NCI-H526 treated with DMSO at 0.1 percent for 48 hours (cell line): Measurements from ENCODE around the gene THRB.

Experiments used
- DNase-seq: peaks from one replicate; lab custom pipeline; 2025; lab: John Stamatoyannopoulos, UW

The THRB gene

DNA sequence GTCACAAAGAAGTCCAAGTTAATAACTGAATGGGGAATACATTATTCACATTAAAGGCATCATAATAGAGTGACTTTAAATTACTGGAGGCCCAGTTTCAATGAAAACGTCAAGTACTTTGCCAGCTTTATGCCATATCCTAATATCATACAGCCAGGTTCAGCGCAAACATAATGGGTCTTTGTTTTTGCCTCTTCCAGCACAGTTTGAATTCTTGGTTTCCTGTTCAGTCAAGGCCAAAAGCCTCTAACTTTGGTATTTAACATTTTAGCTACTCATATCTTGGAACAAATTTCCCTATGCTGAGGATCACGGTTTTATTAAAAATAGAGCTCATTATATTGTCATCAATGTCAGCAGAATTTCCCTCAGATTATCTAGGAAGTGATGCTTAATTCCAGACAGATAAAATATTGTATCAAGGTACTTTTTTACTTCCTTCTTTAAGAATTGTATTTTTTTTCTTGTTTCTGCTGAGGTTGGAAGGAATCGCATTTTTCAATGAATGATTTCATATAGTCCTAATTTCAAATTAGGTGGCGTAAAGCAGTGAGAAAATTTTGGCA lies 269.2 kb downstream of the THRB start:
- no peak for DNase-seq

DNA sequence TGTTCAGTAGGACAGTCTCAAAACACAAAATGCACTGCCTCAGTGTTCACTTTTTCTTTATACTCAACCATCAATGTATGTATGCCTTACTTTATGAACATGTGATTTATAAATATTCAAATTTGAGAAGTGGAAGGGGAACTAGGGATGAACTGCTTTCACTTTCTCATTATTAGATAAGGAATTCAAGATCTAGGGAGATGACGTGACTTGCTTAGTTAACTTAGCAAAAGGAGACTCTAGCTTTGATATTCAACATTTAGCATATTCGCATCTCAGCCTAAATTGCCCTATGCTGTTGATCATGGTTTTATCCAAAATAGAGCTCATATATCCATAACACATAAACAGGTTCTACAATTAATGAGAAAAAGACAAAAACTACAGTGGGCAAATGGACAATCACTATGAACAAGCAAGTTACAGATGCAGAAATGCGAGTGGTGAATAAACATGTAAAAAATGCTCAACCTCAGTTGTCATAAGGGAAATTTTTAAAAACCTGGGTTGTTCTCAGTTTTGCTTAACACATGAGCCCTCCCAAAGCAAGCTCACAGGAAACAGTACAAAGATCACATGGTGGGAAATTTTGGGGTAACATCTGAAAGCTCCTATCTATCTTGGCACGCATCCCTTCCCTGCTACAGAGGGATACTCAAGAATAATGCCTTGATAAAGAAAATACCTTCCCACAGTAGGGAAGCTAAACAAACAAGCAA lies 269.8 kb downstream of the THRB start:
- DNase-seq: no peak

DNA sequence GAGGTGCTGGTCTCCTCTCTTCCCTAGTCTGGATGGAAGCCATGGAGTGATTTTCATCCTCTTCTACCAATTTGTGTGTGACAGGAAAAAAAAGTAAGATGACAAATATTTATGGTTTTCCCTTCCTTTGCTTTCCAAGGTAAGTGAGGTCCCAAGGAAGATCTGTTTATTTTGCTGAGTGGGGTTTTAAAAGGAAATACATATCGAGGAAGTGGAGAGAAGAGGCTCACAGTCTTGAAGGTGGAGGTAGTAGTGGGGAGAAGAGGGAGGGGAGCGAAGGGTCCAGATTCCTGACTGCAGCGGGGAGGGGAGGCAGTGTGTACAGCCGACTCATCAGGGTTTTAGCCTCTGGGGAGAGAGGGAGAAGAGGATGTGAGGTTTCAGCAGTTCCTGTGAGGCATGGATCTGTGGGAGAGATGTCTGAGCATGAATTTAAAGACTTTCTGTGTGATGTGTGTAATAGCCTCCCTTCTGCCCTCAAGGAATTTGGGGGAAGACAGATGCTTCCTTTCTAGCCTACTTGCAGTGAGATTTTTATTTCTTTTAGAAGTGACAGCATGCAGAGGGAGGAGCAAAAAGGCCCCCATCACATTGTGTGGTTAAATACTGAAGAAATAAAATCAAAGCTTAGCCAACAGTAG lies 272.4 kb downstream of the THRB start:
- no peak for DNase-seq

DNA sequence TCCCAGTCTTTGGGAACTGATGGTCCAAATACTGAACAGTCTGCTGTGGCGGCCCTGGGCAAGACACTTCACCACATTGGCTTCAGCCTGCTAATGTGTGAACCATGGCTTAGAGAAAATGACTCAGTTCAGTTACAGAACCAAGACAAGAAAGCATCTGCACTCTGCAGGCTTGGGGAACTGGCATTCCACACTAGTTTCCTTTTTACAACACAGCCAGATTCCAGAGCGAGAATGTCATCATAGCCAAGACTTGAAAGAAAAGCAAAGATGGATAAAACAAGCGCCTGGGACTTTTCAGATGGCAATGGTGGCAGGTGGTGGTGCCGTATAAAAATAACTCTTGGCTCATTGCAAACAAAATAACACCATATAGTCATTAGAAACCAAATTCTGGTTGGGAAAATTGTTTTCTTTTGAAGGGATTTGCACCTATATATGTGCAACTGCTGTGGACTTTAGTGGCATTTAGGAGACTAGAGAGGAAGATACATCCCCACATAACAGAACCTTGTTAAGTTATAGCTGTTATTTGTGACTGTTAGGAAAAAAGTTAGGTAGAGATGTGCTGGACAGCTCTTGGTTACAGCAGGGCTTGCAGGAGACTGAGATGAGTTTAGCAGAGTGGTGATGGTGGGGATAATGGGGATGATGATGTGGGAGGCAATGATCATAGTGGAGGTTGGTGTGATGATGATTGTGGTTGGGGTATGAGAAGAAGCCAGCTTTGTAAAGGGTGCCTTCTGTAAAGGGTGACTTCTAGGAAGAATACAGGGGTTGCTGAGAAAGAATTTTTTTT lies 273.6 kb downstream of the THRB start:
- DNase-seq: no peak

DNA sequence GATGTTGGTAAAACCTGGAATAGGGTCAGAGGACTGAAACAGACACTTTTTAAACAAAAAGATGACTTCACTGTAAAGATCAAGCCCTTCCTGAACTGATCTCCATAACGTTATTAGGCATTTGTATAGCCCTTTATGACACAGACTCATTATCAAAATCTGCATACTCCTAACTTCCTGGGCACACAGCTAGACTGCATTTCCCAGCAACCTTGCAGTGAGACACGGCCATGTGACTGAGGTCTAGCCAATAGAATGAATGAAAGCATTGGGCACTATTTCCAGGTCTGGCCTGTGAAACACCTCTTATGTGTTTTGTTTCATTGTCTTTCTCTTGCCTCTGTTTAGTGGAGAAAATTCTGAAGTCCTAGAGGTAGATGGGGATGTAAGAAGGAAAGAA lies 279.1 kb downstream of the THRB start:
- no peak for DNase-seq

DNA sequence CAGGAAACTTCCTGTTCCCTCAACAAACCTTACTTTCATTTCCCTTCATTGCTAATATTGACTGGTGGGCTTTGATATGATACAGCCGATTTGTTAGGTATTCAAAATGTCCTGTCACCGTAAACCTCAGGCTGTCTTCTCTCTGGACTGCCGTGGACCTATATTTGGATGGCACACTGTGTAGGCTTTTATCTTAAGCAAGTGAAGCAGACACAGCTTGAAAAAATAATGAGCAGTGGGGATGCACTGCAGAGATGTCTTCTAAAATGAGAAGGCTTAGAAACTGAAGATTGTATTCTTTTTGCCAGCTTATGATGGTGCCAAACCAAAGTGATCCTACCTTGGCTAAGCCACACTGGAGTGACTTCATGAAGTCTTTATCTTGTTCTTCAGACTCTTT lies 283.3 kb downstream of the THRB start:
- DNase-seq: no peak

DNA sequence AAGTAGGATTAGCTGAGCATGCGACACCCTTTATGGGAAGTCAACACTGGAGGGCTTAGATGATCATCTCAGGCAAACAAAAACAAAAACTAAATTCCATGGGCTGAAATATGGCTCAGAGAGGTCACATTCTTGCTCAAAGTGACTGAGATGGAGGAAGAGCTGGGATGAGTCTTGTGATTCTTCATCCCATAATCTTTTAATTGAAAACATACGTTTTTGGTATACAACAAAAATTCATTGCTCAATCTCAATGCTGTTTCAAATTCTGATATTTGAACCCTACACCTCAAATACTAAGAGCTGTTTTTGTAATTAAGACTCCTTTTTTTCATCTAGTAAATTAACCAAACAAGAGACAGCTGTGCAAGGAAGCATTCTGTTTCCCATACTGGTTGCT lies 292.6 kb downstream of the THRB start:
- DNase-seq: no peak

DNA sequence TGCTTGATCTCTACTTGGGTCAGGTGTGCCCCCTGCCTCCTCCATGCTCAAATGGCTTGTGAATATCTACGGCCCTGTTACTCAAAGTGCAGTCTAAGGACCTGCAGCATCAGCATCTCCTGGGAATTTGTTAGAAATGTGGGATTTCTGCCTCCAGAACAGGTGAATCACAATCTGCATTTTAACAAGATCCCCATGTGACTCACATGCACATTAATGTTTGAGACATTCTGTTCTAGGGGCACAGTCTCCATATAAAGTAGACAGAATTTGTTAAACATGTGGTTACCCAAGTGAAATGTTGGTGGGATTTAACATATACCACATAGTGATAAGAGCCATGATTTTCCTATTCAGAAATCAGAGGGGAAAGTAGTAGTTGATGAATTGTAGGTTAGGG lies 293.3 kb downstream of the THRB start:
- DNase-seq: no peak

DNA sequence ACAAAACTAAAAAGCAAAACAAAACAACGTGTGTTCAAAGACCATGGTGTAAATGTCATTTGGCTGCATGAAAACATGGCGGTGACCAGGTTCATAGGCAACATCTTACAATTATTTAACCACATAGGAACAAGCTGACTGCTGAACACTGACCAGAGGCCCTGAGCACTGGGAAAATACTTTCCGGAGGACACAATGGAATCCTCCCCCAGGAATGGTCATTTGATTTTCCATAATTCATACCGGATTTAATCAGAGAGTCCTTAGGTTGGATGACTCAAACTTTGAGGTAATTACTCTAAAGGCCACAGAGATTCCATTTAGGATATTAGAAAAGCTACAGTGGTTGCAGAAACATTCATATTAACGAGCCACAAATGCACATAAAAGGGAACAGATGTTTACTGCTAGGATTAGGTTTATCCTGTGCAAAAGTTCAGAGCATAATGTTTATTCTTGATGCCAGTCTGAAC lies 294.8 kb downstream of the THRB start:
- DNase-seq: no peak

DNA sequence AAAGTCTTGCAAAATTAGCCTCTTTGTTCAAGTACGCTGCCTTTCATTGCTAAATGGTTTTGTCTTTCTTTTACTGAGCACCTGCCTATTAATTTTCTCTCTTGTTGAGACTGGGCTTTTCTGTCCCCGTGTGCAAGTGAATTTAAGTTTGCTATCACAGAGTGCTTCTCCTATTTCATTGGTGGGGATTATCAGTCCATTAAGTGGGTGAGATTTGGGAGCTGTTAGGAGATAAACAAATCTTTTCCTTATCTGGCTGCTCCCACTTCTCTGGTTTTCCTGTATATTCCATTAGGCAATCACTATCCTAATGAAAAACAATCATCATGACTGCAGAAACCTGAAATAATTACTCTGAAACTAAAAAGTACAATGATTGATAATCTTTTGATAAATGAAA lies 295.4 kb downstream of the THRB start:
- DNase-seq: no peak

DNA sequence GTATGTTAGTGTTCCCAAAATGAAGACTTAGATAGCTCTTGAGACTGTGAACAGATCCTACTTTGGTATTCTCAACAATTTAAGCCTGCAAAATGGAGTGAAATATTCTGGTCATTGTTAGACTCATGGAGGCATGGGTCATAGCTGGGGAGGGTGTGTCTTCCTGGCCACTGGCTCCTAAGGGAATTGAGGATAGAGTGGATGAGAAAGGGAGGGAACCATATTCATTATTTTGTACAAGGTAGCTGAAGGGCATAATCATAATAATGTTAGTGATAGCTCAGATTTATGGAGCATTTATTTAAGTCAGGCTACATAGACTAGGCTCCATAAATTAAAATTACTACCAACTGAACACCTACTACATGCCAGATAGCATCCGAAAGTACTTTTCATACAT lies 295.9 kb downstream of the THRB start:
- DNase-seq: no peak

DNA sequence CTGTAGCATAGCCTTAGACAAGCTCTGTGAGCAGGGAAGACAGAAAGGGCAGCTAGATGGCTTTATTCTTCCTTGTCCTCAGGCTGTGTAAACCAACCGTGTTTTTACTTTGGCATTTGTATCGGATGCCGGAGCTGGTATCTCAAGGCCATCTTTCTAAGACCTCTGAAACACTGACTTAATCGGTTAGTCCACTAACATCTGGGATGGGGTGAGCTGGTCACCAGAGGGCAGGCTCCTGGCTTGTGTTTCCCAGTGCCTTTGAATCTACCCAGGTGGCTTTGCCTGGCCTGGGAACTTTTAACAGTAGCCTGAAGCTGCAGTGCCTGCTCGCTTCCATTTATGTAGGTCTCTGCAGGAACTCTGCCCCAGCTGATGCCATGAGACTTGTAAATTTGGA lies 296.8 kb downstream of the THRB start:
- DNase-seq: no peak

DNA sequence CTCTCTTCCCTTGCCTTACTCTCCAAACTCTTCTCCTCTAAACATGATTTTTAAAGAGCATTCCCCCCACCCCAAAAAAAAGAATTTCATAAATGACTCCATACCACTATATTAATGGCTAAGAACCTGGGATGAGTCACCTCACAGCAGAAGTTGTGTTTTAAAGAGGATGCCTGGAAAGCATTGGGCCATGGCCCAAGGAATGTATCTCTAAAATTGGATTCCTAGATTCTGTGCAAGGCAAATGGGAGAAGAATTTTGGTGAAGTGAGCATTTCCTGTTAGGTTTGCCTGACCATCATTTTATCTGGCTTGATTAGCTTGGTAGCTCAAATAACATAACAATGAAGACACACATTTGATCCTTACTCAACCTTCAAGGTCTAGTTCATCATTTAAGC lies 298.1 kb downstream of the THRB start:
- DNase-seq: no peak

DNA sequence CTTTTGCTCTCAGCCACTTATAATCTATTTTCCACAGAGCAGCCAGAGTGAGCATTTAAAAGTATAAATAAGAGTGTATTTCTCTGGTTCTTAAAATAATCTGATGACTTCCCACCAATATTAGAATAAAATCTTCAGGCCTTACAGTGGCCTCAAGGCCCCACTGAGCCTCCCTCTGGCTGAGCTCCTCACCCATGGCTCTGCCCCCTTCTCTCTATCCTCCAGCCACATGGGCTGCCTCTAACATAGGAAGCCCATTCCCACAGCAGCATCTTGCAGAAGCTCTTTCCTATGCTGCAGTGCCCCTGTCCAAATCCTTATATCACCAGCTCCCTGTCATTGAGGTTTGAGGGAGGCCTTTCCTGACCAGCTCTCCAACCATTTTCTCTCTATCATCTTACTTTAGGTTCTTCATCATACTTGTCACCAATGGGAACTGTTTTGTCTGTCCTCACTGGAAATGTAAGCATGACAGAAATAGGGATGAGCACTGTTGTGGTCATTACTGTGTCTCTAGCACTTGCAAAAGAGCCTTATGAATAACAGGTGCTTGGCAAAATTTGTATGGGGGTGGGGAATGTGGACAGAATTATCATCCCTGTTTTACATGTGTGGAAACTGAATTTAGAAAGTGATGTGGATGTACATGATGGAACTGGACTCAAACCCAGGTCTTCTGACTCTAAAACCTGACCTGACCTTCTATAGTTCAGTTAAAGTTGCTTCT lies 299.0 kb downstream of the THRB start:
- DNase-seq: no peak

DNA sequence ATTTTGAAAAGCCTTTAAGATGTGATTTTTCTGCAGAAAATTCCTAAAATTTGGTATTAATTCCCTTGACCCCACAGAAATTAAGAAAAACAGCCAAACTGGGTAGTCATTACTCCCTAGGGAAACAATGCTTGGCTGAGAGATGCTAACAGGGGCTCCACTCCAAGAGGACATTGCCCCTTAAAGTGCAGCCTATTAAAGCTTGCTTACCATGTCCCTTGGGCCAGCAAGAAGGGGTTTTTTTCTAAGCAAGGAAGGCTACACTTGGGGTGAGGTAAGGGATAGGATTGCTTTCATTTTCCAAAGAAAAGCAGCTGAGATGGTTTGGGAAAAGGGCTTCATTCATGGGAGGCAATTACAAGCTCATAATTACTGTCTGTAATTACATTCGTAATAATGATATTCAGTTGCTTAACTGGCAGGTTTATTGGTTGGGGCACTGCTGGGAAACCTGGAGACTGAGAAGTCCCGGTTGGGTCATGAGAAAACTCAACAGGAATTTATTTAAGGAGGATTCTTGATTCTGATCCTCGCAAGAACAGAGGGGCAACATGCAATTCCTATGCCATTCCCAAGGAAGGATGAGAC lies 302.1 kb downstream of the THRB start:
- no peak for DNase-seq

DNA sequence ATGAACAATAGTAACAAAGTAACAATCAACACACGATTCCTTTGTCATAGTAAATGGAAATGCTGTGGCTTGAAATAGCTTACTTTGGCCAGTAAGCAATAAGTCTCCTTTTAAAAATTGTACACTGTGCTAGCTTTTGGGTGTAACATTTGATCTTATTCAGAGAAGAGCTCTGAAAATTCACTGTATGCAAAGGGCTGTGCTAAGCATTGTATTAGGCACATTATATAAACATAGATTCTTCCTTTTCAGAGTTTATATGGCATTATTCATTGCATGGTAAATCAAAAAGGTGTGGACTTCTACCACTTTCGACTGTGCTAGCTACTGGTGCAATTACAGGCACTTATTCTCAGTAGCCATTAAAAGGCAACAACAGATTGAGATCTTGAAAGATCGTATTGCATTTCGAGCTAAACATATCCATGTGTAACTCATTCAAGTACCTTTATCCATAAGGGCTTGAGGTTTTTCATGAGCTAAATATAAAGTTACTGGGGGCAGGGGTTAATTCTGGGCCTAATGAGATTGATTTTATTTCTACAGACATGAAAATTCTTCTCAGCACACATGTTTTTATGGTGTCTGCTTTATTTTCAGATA lies 302.7 kb downstream of the THRB start:
- DNase-seq: no peak

DNA sequence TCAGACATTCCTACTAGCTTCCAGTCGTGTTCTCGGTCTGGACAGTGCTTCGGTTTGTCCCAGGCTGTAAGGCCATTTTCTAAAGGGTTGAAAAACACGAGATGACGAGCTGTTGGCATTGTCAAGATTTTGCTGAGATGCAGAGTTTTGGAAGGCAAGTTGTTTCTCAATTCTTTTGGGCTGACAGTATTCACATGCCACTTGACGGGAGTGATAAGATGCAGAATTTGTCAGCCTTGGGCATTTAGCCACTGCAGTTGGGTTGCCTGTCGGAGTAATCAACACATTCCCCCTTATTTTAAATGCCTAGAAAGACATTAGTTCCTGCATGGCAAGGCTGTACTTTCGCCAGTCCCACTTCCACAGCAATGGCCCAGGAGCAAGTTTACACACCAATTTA lies 304.4 kb downstream of the THRB start:
- DNase-seq: no peak

DNA sequence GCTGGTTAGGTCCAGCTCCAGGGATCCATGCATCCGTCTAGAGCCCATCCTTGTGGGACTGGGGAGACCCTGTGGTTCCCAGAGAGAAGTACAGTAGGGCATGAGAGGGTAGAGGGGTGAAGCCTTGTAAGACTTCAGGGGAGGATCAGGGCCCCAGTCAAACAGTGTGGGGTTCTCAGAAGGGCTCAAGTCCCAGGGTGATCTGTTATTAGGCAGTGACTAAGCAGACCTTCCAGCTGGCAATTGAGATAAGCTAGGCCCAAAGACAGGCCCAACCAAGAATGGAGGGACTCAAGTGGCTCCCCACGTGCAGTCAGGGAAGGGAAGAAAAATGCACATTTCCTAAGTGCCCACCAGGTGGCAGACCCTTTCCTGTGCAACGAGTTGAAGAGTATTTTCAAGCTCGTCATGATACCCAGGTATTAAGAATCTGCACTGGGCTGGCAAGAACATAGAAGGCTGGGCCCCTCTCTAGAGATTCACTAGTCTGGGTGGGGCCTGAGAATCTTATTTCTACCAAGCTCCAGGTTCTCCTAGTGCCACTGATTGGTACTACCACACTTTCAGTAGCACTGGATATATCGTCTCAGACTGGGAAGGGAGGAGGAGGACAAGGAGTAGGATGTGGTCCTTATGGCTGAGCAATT lies 308.8 kb downstream of the THRB start:
- DNase-seq: no peak

DNA sequence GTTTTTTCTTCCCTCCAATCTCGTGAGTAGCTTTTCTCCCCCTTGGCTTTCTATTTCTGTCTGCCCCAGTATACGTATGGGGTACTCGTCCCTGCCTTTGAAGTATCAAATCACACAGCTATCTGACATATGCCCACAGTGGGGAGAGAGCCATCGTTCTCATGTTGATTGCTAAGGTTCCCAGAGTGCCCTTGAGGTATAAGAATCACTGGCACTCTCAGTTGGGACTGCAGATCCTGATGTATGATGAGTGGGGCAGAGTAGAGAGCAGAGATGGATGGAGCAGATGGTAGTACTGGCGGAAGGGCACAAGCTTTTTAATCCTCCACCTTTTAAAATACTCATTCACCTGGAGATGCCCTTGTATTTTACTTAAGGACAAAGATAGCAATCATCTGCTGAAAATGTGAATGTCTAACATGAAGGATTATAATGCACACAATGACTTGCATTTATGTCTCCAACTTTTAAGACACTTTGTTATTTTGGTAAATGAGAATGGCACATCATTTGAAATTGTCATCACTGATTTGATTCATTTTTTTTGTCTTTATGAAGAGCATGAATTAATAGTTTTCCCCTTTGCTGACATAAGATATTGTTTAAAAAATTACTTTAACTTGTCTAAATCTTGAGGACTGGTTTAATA lies 310.0 kb downstream of the THRB start:
- DNase-seq: no peak

DNA sequence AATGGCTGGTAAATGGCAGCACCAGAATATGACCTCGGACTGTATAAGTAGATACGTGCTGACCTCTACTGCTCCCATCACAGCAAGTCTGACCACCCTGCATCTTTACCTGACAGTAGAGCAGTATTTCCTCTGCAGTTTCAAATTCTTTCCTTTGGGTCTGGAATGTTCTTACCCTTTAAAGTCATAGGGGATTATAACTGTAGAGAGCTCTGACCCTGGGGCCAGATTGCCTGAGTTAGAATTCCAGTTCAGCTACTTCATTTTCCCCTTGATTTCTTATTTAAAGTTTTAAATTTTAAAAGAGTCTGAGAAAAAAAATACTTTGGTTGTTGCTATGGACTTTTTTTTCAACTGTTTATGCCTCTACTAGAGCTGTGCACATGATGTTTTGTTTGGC lies 311.9 kb downstream of the THRB start:
- DNase-seq: no peak
